H1 (cell line): ENCODE measurements around the gene CUBN. TPM values are rescaled to one million over a fixed set of nuclear protein-coding genes. Genes with fewer than 3 reads are reported as not detected.

Experiments
- CTCF ChIA-PET: fragments of 300-600 bp; sonication (Branson Sonifier 250); formaldehyde crosslinking; loops from one replicate; lab custom pipeline; 2021; ENCODE audit not compliant: partially characterized antibody; lab: Charles Lee
- POLR2A ChIA-PET: fragments of 300-600 bp; sonication (Branson Sonifier 250); formaldehyde crosslinking; loops from one replicate; lab custom pipeline; 2021; ENCODE audit warnings: inconsistent platforms; ENCODE audit not compliant: partially characterized antibody; lab: Charles Lee
- DNase-seq, 2 experiments: peaks; one replicate each; pipeline versions ENCODE4 v3.0.0 to v3.0.0-alpha.2; 2010 to 2022; ENCODE audit warnings: low spot score in 2 of 2, low read depth in 1 of 2, mixed read lengths in 1 of 2
- FAIRE-seq: peaks from 2 replicates; lab custom pipeline; 2011; peaks lifted over from hg19 to GRCh38; lab: Jason Lieb, UNC
- H2AFZ ChIP-seq: 2 replicates; pipeline ENCODE4 v1.8.1; 2012; ENCODE audit warnings: low read length, inconsistent platforms
- H2AK5ac ChIP-seq: 2 replicates; pipeline ENCODE4 v1.6.1; 2013; ENCODE audit warnings: low read depth, low read length
- H2BK120ac ChIP-seq: replicated peaks from 2 replicates; pipeline ENCODE3; 2013; ENCODE audit warnings: low read depth, low read length, inconsistent platforms
- H2BK12ac ChIP-seq: 2 replicates; pipeline ENCODE4 v1.6.1; 2013; ENCODE audit warnings: low read depth, low read length
- H2BK15ac ChIP-seq: 2 replicates; pipeline ENCODE4 v1.6.1; 2013; ENCODE audit warnings: low read length
- H2BK20ac ChIP-seq: 2 replicates; pipeline ENCODE4 v1.6.1; 2013; ENCODE audit warnings: low read length
- H2BK5ac ChIP-seq: 2 replicates; pipeline ENCODE4 v1.6.1; 2013; ENCODE audit warnings: low read depth, low read length
- H3K14ac ChIP-seq: 2 replicates; pipeline ENCODE4 v1.6.1; 2013; ENCODE audit warnings: inconsistent platforms; ENCODE audit not compliant: insufficient read length
- H3K18ac ChIP-seq: 2 replicates; pipeline ENCODE4 v1.6.1; 2013; ENCODE audit warnings: low read length; ENCODE audit errors: extremely low read depth
- H3K23ac ChIP-seq: 2 replicates; pipeline ENCODE4 v1.6.1; 2013; ENCODE audit warnings: inconsistent platforms; ENCODE audit not compliant: insufficient read length
- H3K23me2 ChIP-seq: 2 replicates; pipeline ENCODE4 v1.6.1; 2013; ENCODE audit warnings: low read depth, low read length
- H3K27ac ChIP-seq: 2 replicates; pipeline ENCODE4 v1.6.1; 2011; ENCODE audit warnings: low read depth, low read length, inconsistent platforms
- H3K27me3 ChIP-seq, 4 experiments: replicated peaks in 1 of 4; 1 replicate in 1 of 4; 2 replicates in 3 of 4; pipeline versions ENCODE4 v1.6.1 to v1.8.1; 2011 to 2013; ENCODE audit warnings: low read length in 3 of 4, mild to moderate bottlenecking in 3 of 4, inconsistent platforms in 2 of 4, mixed read lengths in 2 of 4, moderate library complexity in 1 of 4; ENCODE audit not compliant: control insufficient read depth in 3 of 4, insufficient read depth in 3 of 4; ENCODE audit errors: extremely low read depth in 1 of 4
- H3K36me3 ChIP-seq, 4 experiments: 2 replicates each; pipeline versions ENCODE4 v1.6.1 to v1.8.1; 2011 to 2013; ENCODE audit warnings: mild to moderate bottlenecking in 4 of 4, low read length in 3 of 4, moderate library complexity in 2 of 4, control low read depth in 1 of 4, inconsistent platforms in 1 of 4; ENCODE audit not compliant: insufficient read depth in 4 of 4, control insufficient read depth in 2 of 4
- H3K4ac ChIP-seq: replicated peaks from 2 replicates; pipeline ENCODE3; 2013; ENCODE audit warnings: low read length, low read depth, mixed read lengths, inconsistent platforms; ENCODE audit not compliant: insufficient read length
- H3K4me1 ChIP-seq, 4 experiments: replicated peaks in 1 of 4; 1 replicate in 1 of 4; 2 replicates in 3 of 4; pipeline versions ENCODE4 v1.6.1 to v1.8.1; 2011 to 2013; ENCODE audit warnings: low read length in 3 of 4, inconsistent platforms in 2 of 4, mixed read lengths in 1 of 4; ENCODE audit not compliant: insufficient read depth in 4 of 4, control insufficient read depth in 3 of 4
- H3K4me2 ChIP-seq, 2 experiments: 2 replicates each; pipeline versions ENCODE4 v1.6.1 to v1.8.1; 2011 to 2013; ENCODE audit warnings: low read depth in 2 of 2, low read length in 2 of 2, control low read depth in 1 of 2, inconsistent platforms in 1 of 2, mild to moderate bottlenecking in 1 of 2; ENCODE audit not compliant: insufficient read depth in 1 of 2
- H3K4me3 ChIP-seq, 4 experiments: fragments of 200-600, 300-600 bp in 1 of 4; sonication (generic), shearing (Covaris generic), sonication (Bioruptor Twin) in 1 of 4; 2 replicates each; pipeline versions ENCODE4 v1.5.1 to v1.8.1; 2011 to 2016; ENCODE audit warnings: low read length in 4 of 4, low read depth in 3 of 4, control low read depth in 2 of 4, inconsistent platforms in 2 of 4, mild to moderate bottlenecking in 2 of 4, mixed read lengths in 1 of 4, moderate library complexity in 1 of 4; ENCODE audit not compliant: insufficient read depth in 2 of 4; ENCODE audit errors: extremely low read depth in 1 of 4
- H3K56ac ChIP-seq: replicated peaks from 2 replicates; pipeline ENCODE3; 2013; ENCODE audit warnings: low read depth, mild to moderate bottlenecking, mixed read lengths, low read length, inconsistent platforms; ENCODE audit not compliant: insufficient read length
- H3K79me1 ChIP-seq: 2 replicates; pipeline ENCODE4 v1.6.1; 2013; ENCODE audit warnings: low read depth, low read length, control low read depth
- H3K79me2 ChIP-seq, 2 experiments: 2 replicates each; pipeline versions ENCODE4 v1.6.1 to v1.8.1; 2012 to 2013; ENCODE audit warnings: low read length in 2 of 2, mild to moderate bottlenecking in 2 of 2, inconsistent platforms in 1 of 2; ENCODE audit not compliant: insufficient read depth in 2 of 2, control insufficient read depth in 1 of 2
- H3K9ac ChIP-seq, 4 experiments: replicated peaks in 1 of 4; 1 replicate in 1 of 4; 2 replicates in 3 of 4; pipeline versions ENCODE4 v1.6.1 to v1.8.1; 2011 to 2013; ENCODE audit warnings: low read depth in 3 of 4, low read length in 3 of 4, control low read depth in 2 of 4, mild to moderate bottlenecking in 2 of 4, moderate library complexity in 2 of 4, inconsistent platforms in 1 of 4; ENCODE audit errors: extremely low read depth in 1 of 4
- H3K9me3 ChIP-seq, 2 experiments: 2 replicates each; pipeline versions ENCODE4 v1.6.1 to v1.8.1; 2012 to 2013; ENCODE audit warnings: mild to moderate bottlenecking in 2 of 2, moderate library complexity in 2 of 2, control low read depth in 1 of 2, inconsistent platforms in 1 of 2, low read depth in 1 of 2, low read length in 1 of 2, mixed read lengths in 1 of 2; ENCODE audit not compliant: insufficient read depth in 2 of 2
- H4K20me1 ChIP-seq, 2 experiments: replicated peaks in 1 of 2; 2 replicates each; pipeline versions ENCODE3 to v1.8.1; 2011 to 2013; ENCODE audit warnings: inconsistent platforms in 2 of 2, low read length in 2 of 2, mild to moderate bottlenecking in 1 of 2; ENCODE audit not compliant: insufficient read depth in 2 of 2, control insufficient read depth in 1 of 2
- H4K5ac ChIP-seq: 2 replicates; pipeline ENCODE4 v1.6.1; 2013; ENCODE audit warnings: low read length, low read depth, mixed read lengths, inconsistent platforms; ENCODE audit not compliant: insufficient read length
- H4K8ac ChIP-seq: 2 replicates; pipeline ENCODE4 v1.8.0; 2013; ENCODE audit warnings: mild to moderate bottlenecking, moderate library complexity, low read length, inconsistent platforms; ENCODE audit not compliant: insufficient read depth; ENCODE audit errors: extremely low read depth
- H4K91ac ChIP-seq: replicated peaks from 2 replicates; pipeline ENCODE3; 2013; ENCODE audit warnings: low read length, mixed read lengths, inconsistent platforms; ENCODE audit not compliant: insufficient read length
- BCL11A ChIP-seq, 2 experiments: IDR thresholded peaks; one replicate each; pipeline ENCODE4 v1.6.1; 2011; ENCODE audit warnings: low read depth in 2 of 2, low read length in 2 of 2, mild to moderate bottlenecking in 2 of 2
- BRCA1 ChIP-seq: IDR thresholded peaks from 2 replicates; pipeline ENCODE4 v1.6.1; 2012; ENCODE audit warnings: low read depth, low read length, improper control_type of control experiment
- CHD1 ChIP-seq: IDR thresholded peaks from 2 replicates; pipeline ENCODE4 v1.6.1; 2012; ENCODE audit warnings: low read depth, low read length, improper control_type of control experiment
- CHD2 ChIP-seq: IDR thresholded peaks from 2 replicates; pipeline ENCODE4 v1.6.1; 2012; ENCODE audit warnings: low read length, improper control_type of control experiment
- EGR1 ChIP-seq: IDR thresholded peaks from 2 replicates; pipeline ENCODE4 v1.6.1; 2011; ENCODE audit warnings: low read depth, low read length, borderline replicate concordance
- EP300 ChIP-seq, 2 experiments: IDR thresholded peaks; 1 replicate in 1 of 2; 2 replicates in 1 of 2; pipeline ENCODE4 v1.6.1; 2011 to 2012; ENCODE audit warnings: low read depth in 2 of 2, low read length in 2 of 2, mild to moderate bottlenecking in 2 of 2, borderline replicate concordance in 1 of 2, inconsistent platforms in 1 of 2, moderate library complexity in 1 of 2
- JUND ChIP-seq: IDR thresholded peaks from 2 replicates; pipeline ENCODE4 v1.6.1; 2011; ENCODE audit warnings: mild to moderate bottlenecking, improper control_type of control experiment, low read length
- KDM5A ChIP-seq: fragments of 200-600 bp; IDR thresholded peaks from 2 replicates; pipeline ENCODE4 v1.7.1; 2012; ENCODE audit warnings: mild to moderate bottlenecking, low read length, inconsistent platforms, mixed read lengths
- NANOG ChIP-seq: IDR thresholded peaks from 2 replicates; pipeline ENCODE4 v1.6.1; 2011; ENCODE audit warnings: low read length, low read depth, mild to moderate bottlenecking, inconsistent platforms; ENCODE audit not compliant: insufficient read depth, poor library complexity, severe bottlenecking
- PHF8 ChIP-seq: fragments of 200-600 bp; sonication (generic); conservative IDR thresholded peaks from 2 replicates; pipeline ENCODE4 v1.7.1; 2012; ENCODE audit warnings: low read depth, mild to moderate bottlenecking, inconsistent platforms, low read length, moderate library complexity
- RBBP5 ChIP-seq: IDR thresholded peaks from 2 replicates; pipeline ENCODE4 v1.7.1; 2012; ENCODE audit warnings: low read depth, mild to moderate bottlenecking, inconsistent platforms, low read length, moderate library complexity, borderline replicate concordance
- SP2 ChIP-seq: IDR thresholded peaks from 2 replicates; pipeline ENCODE4 v1.6.1; 2012; ENCODE audit warnings: mild to moderate bottlenecking, low read length, inconsistent platforms
- TAF7 ChIP-seq: optimal IDR thresholded peaks from 2 replicates; pipeline ENCODE3; 2011; ENCODE audit warnings: low read depth, mild to moderate bottlenecking, inconsistent platforms, low read length, moderate library complexity, borderline replicate concordance
- ZNF274 ChIP-seq: IDR thresholded peaks from 2 replicates; pipeline ENCODE4 v1.7.0; 2012; ENCODE audit warnings: low read length, borderline replicate concordance; ENCODE audit errors: extremely low read depth
- WGBS, 2 experiments: shearing (Covaris generic) in 1 of 2; methylation state at CpG; one replicate each; pipeline versions ENCODE4 v1.1.6 to v1.1.7; 2013 to 2015; ENCODE audit warnings: low lambda C conversion rate in 2 of 2, mixed read lengths in 2 of 2, inconsistent platforms in 1 of 2, low coverage in 1 of 2, missing lambda C conversion rate in 1 of 2; ENCODE audit not compliant: insufficient replicate concordance in 2 of 2, insufficient coverage in 1 of 2, insufficient read length in 1 of 2; ENCODE audit errors: extremely low coverage in 1 of 2, missing lambda C conversion rate in 1 of 2; 5-methylcytosine and 5-hydroxymethylcytosine counted together
- polyA plus RNA-seq, 7 experiments: library from polyadenylated mRNA; depleted of rRNA in 3 of 7; stranded (reverse) in 5 of 7; unstranded in 2 of 7; fragments of >200 nt in 5 of 7; fragments of 200-250 nt in 2 of 7; gene quantifications; 1 replicate in 5 of 7; 2 replicates in 1 of 7; 4 replicates in 1 of 7; pipeline versions ENCODE4 v1.2.1 to v1.2.3, GENCODE V29; 2011 to 2013; ENCODE audit warnings: missing spikeins in 2 of 7, mixed read lengths in 2 of 7
- total RNA-seq: library from RNA; stranded (reverse); fragmentation: NEBNext Ultra II Directional; extraction: Animal tissue kit (Norgen Biotek cat#: 25700); gene quantifications from 2 replicates; pipeline ENCODE4 v1.2.1, GENCODE V29; 2021
- TF ChIP-seq, protein P1 (sequence below): IDR thresholded peaks from 2 replicates; pipeline ENCODE4 v1.6.1; 2011; ENCODE audit warnings: low read depth, mild to moderate bottlenecking, low read length; ENCODE audit not compliant: insufficient read depth

Gene CUBN
- total and polyA plus RNA-seq, 2 of the 8 experiments (the other 6 are each of a cell fraction or from before 2014, with no cell fraction given): 0.04 to 0.08 TPM

GRCh38 chr10:17003151-17003550 lies 126.5 kb downstream of the CUBN start:
- Histone ChIP-seq H2BK15ac (no peak overlapping the region), H2BK5ac (no peak overlapping the region), H2BK20ac (no peak overlapping the region), H3K23me2 (no peaks in the 10 kb centered on the region), H3K27me3 (no peaks in the 10 kb centered on the region), H3K9me3 (peaks cover 3 to 4% of the 10 kb centered on the region in 2 experiments; a peak in 2 of 4 replicates), H2BK120ac (no peak overlapping the region), H3K18ac (no peak overlapping the region), H4K5ac (no peak overlapping the region), H4K91ac (no peak overlapping the region), H4K20me1 (no peaks in the 10 kb centered on the region), H3K79me1 (no peaks in the 10 kb centered on the region), H4K8ac (no peak overlapping the region), H2AK5ac (no peak overlapping the region), H3K4me1 (no peaks in the 10 kb centered on the region), H3K4me2 (no peak overlapping the region), H3K14ac (no peak overlapping the region), H3K36me3 (no peaks in the 10 kb centered on the region), H3K56ac (no peak overlapping the region), H3K4ac (no peak overlapping the region), H2BK12ac (no peak overlapping the region), H3K23ac (no peak overlapping the region), H3K9ac (no peak overlapping the region), H3K79me2 (no peaks in the 10 kb centered on the region), H3K4me3 (no peak overlapping the region), H2AFZ (no peak overlapping the region), H3K27ac (no peak overlapping the region)
- FAIRE-seq (no peak), DNase-seq (no peak)
- POLR2A ChIA-PET: no interaction called here
- CTCF ChIA-PET: no interaction called here
- 91% methylated on average over 7 of the region's 7 CpGs; no CpG with 5 or more reads in 1 of the 2 experiments for WGBS, 2 experiments
- TF ChIP-seq BCL11A (IDR thresholded peaks at IDR 0.05; ENCODE audit: low read depth in 2 of 2, low read length in 2 of 2) (no peak), TAF7 (no peak), JUND (no peak), SP2 (no peak), ZNF274 (no peak), EGR1 (no peak), NANOG (no peak), RBBP5 (no peak), CHD1 (no peak), PHF8 (no peak), EP300 (IDR thresholded peaks at IDR 0.05; ENCODE audit: borderline replicate concordance in 1 of 2, low read depth in 2 of 2, low read length in 2 of 2) (no peak), KDM5A (no peak), CHD2 (no peak), BRCA1 (no peak)
- TF ChIP-seq, protein P1, sequence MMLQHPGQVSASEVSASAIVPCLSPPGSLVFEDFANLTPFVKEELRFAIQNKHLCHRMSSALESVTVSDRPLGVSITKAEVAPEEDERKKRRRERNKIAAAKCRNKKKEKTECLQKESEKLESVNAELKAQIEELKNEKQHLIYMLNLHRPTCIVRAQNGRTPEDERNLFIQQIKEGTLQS: no peak
